CD4-positive, alpha-beta T cell treated with Interleukin-21 for 1 hour (primary cell): ENCODE data around the gene SPRTN.
"Not testable (repeated sequence)": the region's sequence is repeated elsewhere in the genome, so short reads cannot be mapped to it uniquely, and the experiment has no call there.

Experiments used
- DNase-seq: peaks from one replicate; pipeline ENCODE4 v3.0.0-alpha.2; 2020

Gene SPRTN

GRCh38 chr1:231337043-231337471, 1.0 kb upstream of the SPRTN start:
- no peak for DNase-seq

GRCh38 chr1:231337472-231338269, 422 bp upstream of the SPRTN start, which contains the start of gene EXOC8:
TSS of gene EXOC8 (minus strand) at chr1:231337852. CDS start at chr1:231337745, 107 bp downstream.
- DNase-seq, result peak; percentile 98

- no peak for DNase-seq
Measured at GRCh38 chr1:231340328-231341013, 2.4 kb downstream of the SPRTN start.

GRCh38 chr1:231347961-231348360, 9.9 kb downstream of the SPRTN start:
- DNase-seq, result no peak

GRCh38 chr1:231348442-231348841, 10.3 kb downstream of the SPRTN start:
- no peak for DNase-seq

- not testable (repeated sequence) for DNase-seq
Measured at GRCh38 chr1:231348856-231349255, 10.8 kb downstream of the SPRTN start.

GRCh38 chr1:231351816-231352215, 13.7 kb downstream of the SPRTN start:
- no peak for DNase-seq

- DNase-seq, result no peak
Measured at GRCh38 chr1:231353086-231353485, 15.0 kb downstream of the SPRTN start.

GRCh38 chr1:231354330-231355020, 16.4 kb downstream of the SPRTN start:
- DNase-seq, result no peak

GRCh38 chr1:231355171-231355570, 17.1 kb downstream of the SPRTN start:
- DNase-seq, result no peak

- no peak for DNase-seq
Measured at GRCh38 chr1:231357187-231357772, 19.2 kb downstream of the SPRTN start.

GRCh38 chr1:231357831-231358354, 19.8 kb downstream of the SPRTN start:
- DNase-seq, result peak; percentile 68

GRCh38 chr1:231359113-231359512, 21.0 kb downstream of the SPRTN start:
- DNase-seq, result no peak

GRCh38 chr1:231362325-231362724, 24.2 kb downstream of the SPRTN start:
- DNase-seq, result no peak

- no peak for DNase-seq
Measured at GRCh38 chr1:231363624-231364023, 25.5 kb downstream of the SPRTN start.

- DNase-seq, result no peak
Measured at GRCh38 chr1:231364192-231364591, 26.1 kb downstream of the SPRTN start.

GRCh38 chr1:231369282-231369681, 31.2 kb downstream of the SPRTN start:
- no peak for DNase-seq

- no peak for DNase-seq
Measured at GRCh38 chr1:231372501-231372900, 34.4 kb downstream of the SPRTN start.

GRCh38 chr1:231374394-231374793, 36.3 kb downstream of the SPRTN start:
- no peak for DNase-seq

- DNase-seq, result no peak
Measured at GRCh38 chr1:231376101-231376500, 38.0 kb downstream of the SPRTN start.

- DNase-seq, result no peak
Measured at GRCh38 chr1:231376875-231377549, 38.9 kb downstream of the SPRTN start.

- DNase-seq, result no peak
Measured at GRCh38 chr1:231381729-231382128, 43.6 kb downstream of the SPRTN start.
